ENCODE results near the gene NOL4. TPM values are rescaled to one million over a fixed set of nuclear protein-coding genes. Genes with fewer than 3 reads are reported as not detected.
"Not testable (repeated sequence)": the region's sequence is repeated elsewhere in the genome, so short reads cannot be mapped to it uniquely, and the experiment has no call there.

Gene NOL4, protein sequence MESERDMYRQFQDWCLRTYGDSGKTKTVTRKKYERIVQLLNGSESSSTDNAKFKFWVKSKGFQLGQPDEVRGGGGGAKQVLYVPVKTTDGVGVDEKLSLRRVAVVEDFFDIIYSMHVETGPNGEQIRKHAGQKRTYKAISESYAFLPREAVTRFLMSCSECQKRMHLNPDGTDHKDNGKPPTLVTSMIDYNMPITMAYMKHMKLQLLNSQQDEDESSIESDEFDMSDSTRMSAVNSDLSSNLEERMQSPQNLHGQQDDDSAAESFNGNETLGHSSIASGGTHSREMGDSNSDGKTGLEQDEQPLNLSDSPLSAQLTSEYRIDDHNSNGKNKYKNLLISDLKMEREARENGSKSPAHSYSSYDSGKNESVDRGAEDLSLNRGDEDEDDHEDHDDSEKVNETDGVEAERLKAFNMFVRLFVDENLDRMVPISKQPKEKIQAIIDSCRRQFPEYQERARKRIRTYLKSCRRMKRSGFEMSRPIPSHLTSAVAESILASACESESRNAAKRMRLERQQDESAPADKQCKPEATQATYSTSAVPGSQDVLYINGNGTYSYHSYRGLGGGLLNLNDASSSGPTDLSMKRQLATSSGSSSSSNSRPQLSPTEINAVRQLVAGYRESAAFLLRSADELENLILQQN
- 0.77 TPM for polyA plus RNA-seq (2013, experiment 1 of 2)
- polyA plus RNA-seq (2013, experiment 2 of 2): 1.0 TPM

- no peaks in the 10 kb centered on the region for H3K36me3 ChIP-seq (ENCODE audit: control insufficient read depth, insufficient read depth, low read length)
- H2BK15ac ChIP-seq (replicated peaks; ENCODE audit: low read depth): no peak within 1 kb of the TSS
- no CpG with 5 or more reads among the region's 56 CpGs for WGBS (ENCODE audit: extremely low coverage, insufficient coverage, low lambda C conversion rate)
- no peak within 1 kb of the TSS for H2AK5ac ChIP-seq (ENCODE audit: low read length)
- no peak within 1 kb of the TSS for H4K8ac ChIP-seq (ENCODE audit: low read depth, low read length)
- H3K4ac ChIP-seq (ENCODE audit: low read depth, low read length): no peak within 1 kb of the TSS
- peak; percentile 99 for DNase-seq
- peak within 1 kb of the TSS; percentile 57 for H3K4me3 ChIP-seq (ENCODE audit: low read length)
- H3K56ac ChIP-seq (ENCODE audit: low read length): peak within 1 kb of the TSS; percentile 88
- peaks cover 2% of the 10 kb centered on the region for H3K27me3 ChIP-seq (ENCODE audit: insufficient read depth, low read length, poor library complexity)
- no peak within 1 kb of the TSS for H3K27ac ChIP-seq (ENCODE audit: low read depth, low read length)
- H3K18ac ChIP-seq (ENCODE audit: low read length): no peak within 1 kb of the TSS
- no peak within 1 kb of the TSS for H2BK5ac ChIP-seq (ENCODE audit: low read length)
- no peak within 1 kb of the TSS for H2BK120ac ChIP-seq (ENCODE audit: low read depth, low read length)
- no peaks in the 10 kb centered on the region for H3K4me1 ChIP-seq (ENCODE audit: control insufficient read depth, low read depth, low read length)
- no peak within 1 kb of the TSS for H4K5ac ChIP-seq (ENCODE audit: low read length)
- H3K23ac ChIP-seq (ENCODE audit: low read length): no peak within 1 kb of the TSS
- H3K9ac ChIP-seq (ENCODE audit: low read length): peak within 1 kb of the TSS; percentile 67
- H3K79me1 ChIP-seq (ENCODE audit: low read length): no peaks in the 10 kb centered on the region
- no peaks in the 10 kb centered on the region for H3K79me2 ChIP-seq (ENCODE audit: control insufficient read depth, insufficient read depth, low read length)
- H3K4me2 ChIP-seq (ENCODE audit: low read length): peak within 1 kb of the TSS; percentile 96
Observed at GRCh38 chr18:34224423-34225217, at the start of gene NOL4. Gene NOL4 (minus strand): TSS chr18:34224913. CDS start chr18:34223253, 1,660 bp downstream.

DNA sequence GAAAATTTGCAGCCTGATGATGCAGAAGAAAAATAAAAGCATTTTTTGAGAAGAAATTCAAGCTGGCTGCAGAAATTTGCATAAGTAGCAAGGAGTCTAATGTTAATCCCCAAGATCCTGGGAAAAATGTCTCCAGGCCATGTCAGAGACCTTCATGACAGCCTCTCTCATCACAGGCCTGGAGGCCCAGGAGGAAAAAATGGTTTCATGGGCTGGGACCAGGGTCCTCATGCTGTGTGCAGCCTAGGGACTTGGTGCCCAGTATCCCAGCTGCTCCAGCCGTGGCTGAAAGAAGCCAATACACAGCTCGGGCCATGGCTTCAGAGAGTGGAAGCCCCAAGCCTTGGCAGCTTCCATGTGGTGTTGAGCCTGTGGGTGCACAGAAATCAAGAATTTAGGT, 41.3 kb upstream of the NOL4 start:
- not testable (repeated sequence) for H3K27ac ChIP-seq (ENCODE audit: low read depth, low read length)

GRCh38 chr18:34261865-34262780, 37.4 kb upstream of the NOL4 start:
- Histone ChIP-seq H2BK120ac (ENCODE audit: low read depth, low read length) (no peak overlapping the region), H3K4me2 (ENCODE audit: low read length) (no peak overlapping the region), H3K4me1 (ENCODE audit: control insufficient read depth, low read depth, low read length) (no peaks in the 10 kb centered on the region), H3K36me3 (ENCODE audit: control insufficient read depth, insufficient read depth, low read length) (no peaks in the 10 kb centered on the region), H3K4me3 (ENCODE audit: low read length) (no peak overlapping the region), H4K5ac (ENCODE audit: low read length) (no peak overlapping the region), H3K4ac (ENCODE audit: low read depth, low read length) (no peak overlapping the region), H2AK5ac (ENCODE audit: low read length) (no peak overlapping the region), H3K23ac (ENCODE audit: low read length) (no peak overlapping the region), H4K8ac (ENCODE audit: low read depth, low read length) (no peak overlapping the region), H3K9ac (ENCODE audit: low read length) (no peak overlapping the region), H3K79me2 (ENCODE audit: control insufficient read depth, insufficient read depth, low read length) (no peaks in the 10 kb centered on the region), H3K79me1 (ENCODE audit: low read length) (no peaks in the 10 kb centered on the region), H3K18ac (ENCODE audit: low read length) (no peak overlapping the region), H3K27ac (ENCODE audit: low read depth, low read length) (no peak overlapping the region), H3K56ac (ENCODE audit: low read length) (no peak overlapping the region), H3K27me3 (ENCODE audit: insufficient read depth, low read length, poor library complexity) (no peaks in the 10 kb centered on the region), H2BK15ac (replicated peaks; ENCODE audit: low read depth) (no peak overlapping the region), H2BK5ac (ENCODE audit: low read length) (no peak overlapping the region)
- no CpG with 5 or more reads among the region's 3 CpGs for WGBS (ENCODE audit: extremely low coverage, insufficient coverage, low lambda C conversion rate)
- DNase-seq: no peak

More for the DNA sequence above, 41.3 kb upstream of the NOL4 start:
- not testable (repeated sequence) for H3K56ac ChIP-seq (ENCODE audit: low read length); H3K4me3 ChIP-seq (ENCODE audit: low read length); H3K27me3 ChIP-seq (ENCODE audit: insufficient read depth, low read length, poor library complexity); H3K4ac ChIP-seq (ENCODE audit: low read depth, low read length); H3K4me1 ChIP-seq (ENCODE audit: control insufficient read depth, low read depth, low read length); H3K79me1 ChIP-seq (ENCODE audit: low read length); DNase-seq; H3K36me3 ChIP-seq (ENCODE audit: control insufficient read depth, insufficient read depth, low read length); H3K79me2 ChIP-seq (ENCODE audit: control insufficient read depth, insufficient read depth, low read length); H4K8ac ChIP-seq (ENCODE audit: low read depth, low read length); H3K9ac ChIP-seq (ENCODE audit: low read length); H2BK15ac ChIP-seq (replicated peaks; ENCODE audit: low read depth); H3K4me2 ChIP-seq (ENCODE audit: low read length); H2BK120ac ChIP-seq (ENCODE audit: low read depth, low read length); H2AK5ac ChIP-seq (ENCODE audit: low read length); H3K23ac ChIP-seq (ENCODE audit: low read length); H4K5ac ChIP-seq (ENCODE audit: low read length); H3K18ac ChIP-seq (ENCODE audit: low read length); H2BK5ac ChIP-seq (ENCODE audit: low read length)
- no CpG with 5 or more reads among the region's 2 CpGs for WGBS (ENCODE audit: extremely low coverage, insufficient coverage, low lambda C conversion rate)

DNA sequence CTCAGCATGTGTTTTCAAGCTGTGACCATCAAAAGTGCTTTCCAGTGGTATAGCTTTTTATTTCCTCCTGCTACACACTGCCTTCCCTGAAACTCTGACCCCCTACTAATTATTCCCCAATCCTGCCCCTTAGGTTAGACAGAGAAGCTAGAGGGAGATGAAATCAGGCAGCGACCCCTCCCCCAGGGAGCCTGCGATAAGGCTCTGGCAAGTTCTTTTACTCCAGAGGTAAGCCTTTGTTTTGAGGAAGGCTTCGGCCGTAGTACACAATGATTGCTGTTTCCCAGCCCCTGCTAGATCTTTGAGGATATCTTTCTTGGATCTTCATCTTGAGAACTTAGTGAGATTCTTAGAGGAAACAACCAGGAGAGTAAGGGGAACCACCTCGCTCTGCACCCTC, 33.5 kb upstream of the NOL4 start:
- H2BK15ac ChIP-seq (replicated peaks; ENCODE audit: low read depth): no peak overlapping the region
- DNase-seq: peak; percentile 62
- no peak overlapping the region for H3K27ac ChIP-seq (ENCODE audit: low read depth, low read length)
- no peak overlapping the region for H3K56ac ChIP-seq (ENCODE audit: low read length)
- H3K9ac ChIP-seq (ENCODE audit: low read length): no peak overlapping the region
- no peak overlapping the region for H4K5ac ChIP-seq (ENCODE audit: low read length)
- no peak overlapping the region for H3K18ac ChIP-seq (ENCODE audit: low read length)
- no peak overlapping the region for H2BK120ac ChIP-seq (ENCODE audit: low read depth, low read length)
- no CpG with 5 or more reads among the region's 5 CpGs for WGBS (ENCODE audit: extremely low coverage, insufficient coverage, low lambda C conversion rate)
- no peak overlapping the region for H3K4ac ChIP-seq (ENCODE audit: low read depth, low read length)
- no peak overlapping the region for H3K4me2 ChIP-seq (ENCODE audit: low read length)
- no peak overlapping the region for H2BK5ac ChIP-seq (ENCODE audit: low read length)
- H3K23ac ChIP-seq (ENCODE audit: low read length): no peak overlapping the region
- no peaks in the 10 kb centered on the region for H3K79me2 ChIP-seq (ENCODE audit: control insufficient read depth, insufficient read depth, low read length)
- H4K8ac ChIP-seq (ENCODE audit: low read depth, low read length): no peak overlapping the region
- no peak overlapping the region for H2AK5ac ChIP-seq (ENCODE audit: low read length)
- H3K4me3 ChIP-seq (ENCODE audit: low read length): no peak overlapping the region
- H3K79me1 ChIP-seq (ENCODE audit: low read length): no peaks in the 10 kb centered on the region
- no peaks in the 10 kb centered on the region for H3K27me3 ChIP-seq (ENCODE audit: insufficient read depth, low read length, poor library complexity)
- no peaks in the 10 kb centered on the region for H3K4me1 ChIP-seq (ENCODE audit: control insufficient read depth, low read depth, low read length)
- no peaks in the 10 kb centered on the region for H3K36me3 ChIP-seq (ENCODE audit: control insufficient read depth, insufficient read depth, low read length)

GRCh38 chr18:34251919-34252318, 27.2 kb upstream of the NOL4 start:
- no peak overlapping the region for H4K8ac ChIP-seq (ENCODE audit: low read depth, low read length)
- no peaks in the 10 kb centered on the region for H3K27me3 ChIP-seq (ENCODE audit: insufficient read depth, low read length, poor library complexity)
- H3K23ac ChIP-seq (ENCODE audit: low read length): no peak overlapping the region

More at GRCh38 chr18:34251919-34252318, 27.2 kb upstream of the NOL4 start:
- WGBS (ENCODE audit: extremely low coverage, insufficient coverage, low lambda C conversion rate): no CpG with 5 or more reads among the region's 2 CpGs
- Histone ChIP-seq H3K4me1 (ENCODE audit: control insufficient read depth, low read depth, low read length) (no peaks in the 10 kb centered on the region), H3K36me3 (ENCODE audit: control insufficient read depth, insufficient read depth, low read length) (no peaks in the 10 kb centered on the region), H4K5ac (ENCODE audit: low read length) (no peak overlapping the region), H3K4ac (ENCODE audit: low read depth, low read length) (no peak overlapping the region), H2BK120ac (ENCODE audit: low read depth, low read length) (no peak overlapping the region), H3K9ac (ENCODE audit: low read length) (no peak overlapping the region), H3K79me1 (ENCODE audit: low read length) (no peaks in the 10 kb centered on the region), H2BK15ac (replicated peaks; ENCODE audit: low read depth) (no peak overlapping the region), H3K56ac (ENCODE audit: low read length) (no peak overlapping the region), H3K27ac (ENCODE audit: low read depth, low read length) (no peak overlapping the region), H2BK5ac (ENCODE audit: low read length) (no peak overlapping the region), H2AK5ac (ENCODE audit: low read length) (no peak overlapping the region), H3K4me2 (ENCODE audit: low read length) (no peak overlapping the region), H3K79me2 (ENCODE audit: control insufficient read depth, insufficient read depth, low read length) (no peaks in the 10 kb centered on the region), H3K18ac (ENCODE audit: low read length) (no peak overlapping the region), H3K4me3 (ENCODE audit: low read length) (no peak overlapping the region)
- DNase-seq: no peak
